GM12864 (cell line): ENCODE data around the gene SUGCT.

ENCODE experiments used
- DNase-seq: peaks from one replicate; pipeline ENCODE4 v3.0.0-alpha.2; 2011; ENCODE audit warnings: low read depth
- H3K4me3 ChIP-seq: 2 replicates; pipeline ENCODE4 v1.5.1; 2011; ENCODE audit warnings: mild to moderate bottlenecking, low read depth, low read length, control low read depth
- CTCF ChIP-seq: IDR thresholded peaks from 2 replicates; pipeline ENCODE4 v1.5.1; 2011; ENCODE audit warnings: low read depth, mild to moderate bottlenecking, moderate library complexity, low read length, control low read depth, inconsistent platforms; ENCODE audit errors: missing control alignments

SUGCT gene

DNA sequence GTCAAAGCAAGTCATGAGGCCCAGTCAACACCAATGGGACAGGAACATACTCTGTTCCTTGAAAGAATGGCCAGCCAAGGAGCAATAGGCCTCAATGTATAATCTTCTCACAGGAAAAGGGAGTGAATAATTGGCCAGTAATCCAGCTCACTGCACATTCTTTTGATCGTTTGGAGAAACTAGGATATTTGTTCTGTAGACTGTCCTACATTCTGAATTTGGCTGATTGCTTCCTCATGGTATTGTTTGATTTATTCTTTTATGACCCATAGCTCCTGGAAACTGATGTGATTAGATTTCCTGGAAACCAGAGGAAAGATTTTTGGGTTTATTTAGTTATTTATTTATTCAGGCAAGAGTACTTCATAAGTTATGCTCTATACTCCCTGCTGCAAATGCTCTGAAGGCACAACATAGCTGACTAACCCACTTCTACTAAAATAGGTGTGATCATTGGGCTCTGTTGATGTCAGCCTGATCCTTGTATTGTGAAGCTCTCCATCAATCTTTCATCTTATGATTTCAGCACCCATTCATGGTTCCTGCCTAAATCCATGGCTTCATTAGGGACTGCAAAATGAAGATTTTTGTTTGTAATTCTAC, 745.2 kb downstream of the SUGCT start:
- DNase-seq = no peak
- TF ChIP-seq CTCF = no peak

GRCh38 chr7:40880581-40880980, 745.8 kb downstream of the SUGCT start:
- no peak for DNase-seq
- no peak for TF ChIP-seq CTCF

More for the DNA sequence above, 745.2 kb downstream of the SUGCT start:
- no peak overlapping the region for H3K4me3 ChIP-seq

GRCh38 chr7:40881405-40881926, 746.7 kb downstream of the SUGCT start:
- no peak overlapping the region for H3K4me3 ChIP-seq
- no peak for DNase-seq
- no peak for TF ChIP-seq CTCF

More at GRCh38 chr7:40880581-40880980, 745.8 kb downstream of the SUGCT start:
- no peak overlapping the region for H3K4me3 ChIP-seq

DNA sequence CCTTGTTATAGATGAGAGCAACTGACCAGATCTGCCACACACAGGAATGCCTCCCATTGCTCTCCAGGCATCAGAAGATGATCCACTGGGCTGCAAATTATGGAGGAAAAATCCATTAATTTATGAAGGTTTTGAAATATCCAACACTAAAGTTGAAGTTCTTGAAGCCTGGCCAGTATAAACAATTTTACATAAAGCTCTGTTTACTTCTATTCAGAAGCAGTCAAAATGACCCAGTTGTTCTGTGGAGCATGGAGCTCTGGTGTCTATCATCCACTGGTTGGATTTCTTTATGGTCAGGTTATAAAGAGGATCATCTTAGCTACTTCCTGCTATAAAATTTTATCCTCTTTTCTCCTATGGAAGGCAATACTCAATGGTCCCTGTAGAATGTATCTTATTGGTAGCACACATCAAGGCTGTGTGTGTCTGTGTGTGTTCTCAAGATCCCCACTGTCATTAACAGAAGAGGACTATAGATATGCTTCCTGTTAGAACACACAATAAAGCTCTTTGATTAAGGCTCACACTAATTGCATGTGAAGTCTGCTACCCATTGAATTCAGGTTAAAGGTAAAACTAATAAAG, 747.4 kb downstream of the SUGCT start:
- H3K4me3 ChIP-seq = no peak overlapping the region
- TF ChIP-seq CTCF = no peak
- DNase-seq = no peak

DNA sequence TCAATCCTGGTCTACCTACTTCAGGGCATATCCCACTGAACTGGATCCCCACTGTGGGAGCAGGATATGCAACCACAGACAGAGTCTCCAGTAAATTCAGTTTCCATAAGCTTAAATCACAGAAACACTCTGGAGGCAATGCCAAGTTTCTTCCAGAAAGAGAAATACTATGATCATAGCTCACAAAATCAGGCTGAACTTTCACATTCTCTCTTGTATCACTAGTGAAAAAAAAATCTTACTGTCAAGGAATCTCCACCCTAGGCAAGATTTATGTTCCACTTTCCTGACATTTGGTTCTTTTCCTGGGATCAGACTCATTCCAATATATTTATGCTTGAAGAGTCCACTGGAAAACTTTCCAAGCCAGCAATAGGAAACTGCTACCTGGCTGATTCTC, 749.0 kb downstream of the SUGCT start:
- TF ChIP-seq CTCF = no peak
- DNase-seq = no peak
- no peak overlapping the region for H3K4me3 ChIP-seq

- DNase-seq = no peak
- TF ChIP-seq CTCF = no peak
- H3K4me3 ChIP-seq = no peak overlapping the region
These were observed 749.4 kb downstream of the SUGCT start for GRCh38 chr7:40884241-40884640.

DNA sequence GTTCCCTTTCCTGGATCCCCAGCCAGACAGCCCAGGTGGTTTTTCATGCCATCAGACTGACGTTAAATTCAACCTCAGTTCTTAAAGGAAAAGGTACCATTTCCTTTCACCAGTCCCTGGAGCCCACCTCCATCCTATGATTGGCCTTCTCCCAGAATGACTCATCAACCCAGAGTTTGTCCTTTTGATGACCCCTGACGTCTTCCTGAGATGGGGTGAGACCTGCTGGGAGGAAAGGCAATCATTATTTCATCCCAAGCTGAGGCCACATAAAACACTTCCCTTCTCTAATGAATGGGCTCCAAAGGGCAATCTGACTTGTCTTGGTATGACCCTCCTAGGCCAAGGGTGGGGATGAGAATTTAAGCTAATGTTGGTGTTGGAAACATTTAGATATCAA, 750.7 kb downstream of the SUGCT start:
- TF ChIP-seq CTCF = no peak
- no peak for DNase-seq
- H3K4me3 ChIP-seq = no peak overlapping the region
